ENCODE measurements around the gene SMYD3.

DNA sequence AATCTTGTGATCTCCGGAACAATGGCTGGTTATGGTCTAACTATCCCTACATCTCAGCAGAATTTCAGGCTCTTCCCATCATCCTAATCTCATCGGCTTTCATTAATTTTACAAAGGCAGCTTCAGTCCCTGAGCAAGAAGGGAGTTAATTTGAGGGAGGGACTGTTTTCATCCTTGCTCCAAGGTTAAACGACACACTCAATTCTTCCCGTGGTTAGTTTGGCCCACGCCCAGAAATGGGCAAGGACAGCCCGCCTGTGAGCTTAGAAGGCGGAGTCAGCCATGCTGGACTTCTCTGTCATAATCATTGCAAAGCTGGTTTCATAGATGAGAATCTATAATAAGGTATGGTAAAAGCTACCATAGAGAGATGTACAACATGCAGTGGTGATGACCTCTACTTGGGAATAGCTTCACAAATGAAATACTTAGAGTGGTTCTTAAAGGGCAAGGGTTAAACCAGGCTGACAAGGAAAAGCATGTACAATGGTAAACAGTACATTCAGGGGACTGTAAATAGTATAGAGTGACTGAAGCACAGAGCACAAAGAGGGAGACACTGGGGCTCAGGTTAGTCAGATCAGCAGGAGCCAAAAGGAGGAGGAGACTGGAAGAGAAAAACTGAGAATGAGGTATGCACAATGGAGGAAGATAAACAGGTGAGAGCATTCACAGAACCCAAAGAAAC lies 108.8 kb downstream of the SMYD3 start:
- TF ChIP-seq EZH2 (IDR thresholded peaks at IDR 0.05; ENCODE audit: low read depth), result no peak
- TF ChIP-seq, protein P1, sequence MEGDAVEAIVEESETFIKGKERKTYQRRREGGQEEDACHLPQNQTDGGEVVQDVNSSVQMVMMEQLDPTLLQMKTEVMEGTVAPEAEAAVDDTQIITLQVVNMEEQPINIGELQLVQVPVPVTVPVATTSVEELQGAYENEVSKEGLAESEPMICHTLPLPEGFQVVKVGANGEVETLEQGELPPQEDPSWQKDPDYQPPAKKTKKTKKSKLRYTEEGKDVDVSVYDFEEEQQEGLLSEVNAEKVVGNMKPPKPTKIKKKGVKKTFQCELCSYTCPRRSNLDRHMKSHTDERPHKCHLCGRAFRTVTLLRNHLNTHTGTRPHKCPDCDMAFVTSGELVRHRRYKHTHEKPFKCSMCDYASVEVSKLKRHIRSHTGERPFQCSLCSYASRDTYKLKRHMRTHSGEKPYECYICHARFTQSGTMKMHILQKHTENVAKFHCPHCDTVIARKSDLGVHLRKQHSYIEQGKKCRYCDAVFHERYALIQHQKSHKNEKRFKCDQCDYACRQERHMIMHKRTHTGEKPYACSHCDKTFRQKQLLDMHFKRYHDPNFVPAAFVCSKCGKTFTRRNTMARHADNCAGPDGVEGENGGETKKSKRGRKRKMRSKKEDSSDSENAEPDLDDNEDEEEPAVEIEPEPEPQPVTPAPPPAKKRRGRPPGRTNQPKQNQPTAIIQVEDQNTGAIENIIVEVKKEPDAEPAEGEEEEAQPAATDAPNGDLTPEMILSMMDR (conservative IDR thresholded peaks at IDR 0.05), result no peak
